HG03432 (cell line): ENCODE results near the gene ABCF2.
A peak's percentile ranks its signal among the peaks of the same experiment; 100 is the strongest.

Experiments
- ATAC-seq: cut with Tn5 transposase; IDR thresholded peaks from one replicate; pipeline ENCODE4 v1.9.1; 2021; ENCODE audit warnings: mild to moderate bottlenecking, moderate library complexity; ENCODE audit not compliant: unreplicated experiment

Gene ABCF2

GRCh38 chr7:151175047-151175792 is 51.8 kb downstream of the ABCF2 start:
- ATAC-seq = no peak

- no peak for ATAC-seq
Measured at GRCh38 chr7:151174246-151175046, 52.6 kb downstream of the ABCF2 start.

GRCh38 chr7:151173386-151174245 is 53.4 kb downstream of the ABCF2 start:
- no peak for ATAC-seq

- ATAC-seq = peak; percentile 78
Measured at GRCh38 chr7:151172273-151173141, 54.5 kb downstream of the ABCF2 start.

- no peak for ATAC-seq
Measured at GRCh38 chr7:151168787-151169162, 58.2 kb downstream of the ABCF2 start.

- ATAC-seq = peak; percentile 62
Measured at GRCh38 chr7:151168003-151168786, 58.8 kb downstream of the ABCF2 start.

GRCh38 chr7:151167197-151167961 is 59.6 kb downstream of the ABCF2 start, which contains the start of gene GBX1:
TSS of gene GBX1 (minus strand) at chr7:151167694. CDS start at chr7:151167548, 146 bp downstream.
- no peak for ATAC-seq

GRCh38 chr7:151166629-151167196 is 60.3 kb downstream of the ABCF2 start:
- ATAC-seq = no peak
